KG1 (cell line): ENCODE measurements around the gene GRK3.
"Not testable (repeated sequence)": the region's sequence is repeated elsewhere in the genome, so short reads cannot be mapped to it uniquely, and the experiment has no call there.

Source experiments
- DNase-seq: peaks from one replicate; lab custom pipeline; 2025; lab: John Stamatoyannopoulos, UW

The GRK3 gene

GRCh38 chr22:25551396-25551795 is 13.1 kb upstream of the GRK3 start:
- no peak for DNase-seq

GRCh38 chr22:25552405-25552804 is 12.1 kb upstream of the GRK3 start:
- not testable (repeated sequence) for DNase-seq

- DNase-seq, result no peak
Observed at GRCh38 chr22:25553131-25553530, 11.3 kb upstream of the GRK3 start.

GRCh38 chr22:25554238-25554671 is 10.2 kb upstream of the GRK3 start:
- no peak for DNase-seq

DNA sequence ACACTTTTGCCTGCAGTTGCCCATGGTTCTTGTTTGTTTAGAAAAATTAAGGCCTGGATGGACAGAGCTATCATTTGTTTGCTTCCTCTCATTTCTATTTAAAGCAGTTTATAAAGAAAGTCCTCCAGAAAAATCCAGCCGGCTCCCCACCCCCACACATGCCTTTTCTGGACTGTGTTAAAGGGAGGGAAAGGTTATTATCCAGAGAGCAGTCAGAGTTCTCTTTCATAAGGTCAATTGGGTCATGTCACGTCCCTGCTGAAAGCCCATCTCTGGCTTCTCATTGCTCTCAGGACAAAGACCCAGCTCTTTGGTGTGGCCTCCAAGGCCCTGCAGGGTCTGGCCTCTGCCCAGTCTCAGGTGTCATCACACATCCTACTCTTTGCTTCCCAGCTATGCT is 9.8 kb upstream of the GRK3 start:
- DNase-seq, result no peak

GRCh38 chr22:25555586-25555985 is 8.9 kb upstream of the GRK3 start:
- no peak for DNase-seq

GRCh38 chr22:25557218-25557617 is 7.3 kb upstream of the GRK3 start:
- DNase-seq, result no peak

DNA sequence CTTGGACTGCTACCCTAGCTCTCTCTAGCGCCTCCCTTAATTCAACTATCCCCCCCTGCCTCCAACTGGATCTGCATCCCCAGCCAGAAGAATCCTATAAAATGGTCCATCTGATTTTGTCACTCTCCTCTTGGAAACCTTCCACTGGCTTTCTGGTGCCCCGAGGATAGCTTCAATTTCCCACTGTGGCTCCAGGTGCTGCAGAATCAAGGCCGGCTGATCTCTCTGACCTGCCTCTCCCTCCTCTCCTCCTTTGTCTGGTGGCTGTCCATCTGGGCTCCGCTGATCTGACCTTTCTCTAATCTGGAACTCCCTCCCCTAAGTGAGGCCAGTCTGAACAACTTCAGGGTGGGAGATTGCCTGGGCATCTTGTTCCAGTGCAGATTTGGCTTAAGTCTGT is 6.1 kb upstream of the GRK3 start:
- DNase-seq, result no peak

DNA sequence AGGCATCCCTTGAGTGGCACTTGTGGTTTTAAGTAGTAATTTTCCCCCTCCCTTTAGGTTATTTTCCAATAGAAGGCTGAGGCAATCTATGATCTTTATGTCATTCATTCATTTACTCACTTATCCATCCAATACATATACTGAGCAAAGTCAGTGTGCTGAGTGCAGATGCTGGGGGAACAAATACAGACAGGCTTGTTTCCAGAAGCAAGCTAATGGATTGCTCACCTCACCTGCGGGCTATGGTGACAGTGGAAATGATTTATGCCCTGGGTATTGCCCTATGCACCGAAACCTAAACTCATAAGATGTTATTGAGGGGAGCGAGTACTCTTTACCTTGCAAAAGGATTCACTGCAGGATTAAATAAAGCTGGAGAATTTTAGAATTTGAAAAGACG is 4.6 kb upstream of the GRK3 start:
- not testable (repeated sequence) for DNase-seq

DNA sequence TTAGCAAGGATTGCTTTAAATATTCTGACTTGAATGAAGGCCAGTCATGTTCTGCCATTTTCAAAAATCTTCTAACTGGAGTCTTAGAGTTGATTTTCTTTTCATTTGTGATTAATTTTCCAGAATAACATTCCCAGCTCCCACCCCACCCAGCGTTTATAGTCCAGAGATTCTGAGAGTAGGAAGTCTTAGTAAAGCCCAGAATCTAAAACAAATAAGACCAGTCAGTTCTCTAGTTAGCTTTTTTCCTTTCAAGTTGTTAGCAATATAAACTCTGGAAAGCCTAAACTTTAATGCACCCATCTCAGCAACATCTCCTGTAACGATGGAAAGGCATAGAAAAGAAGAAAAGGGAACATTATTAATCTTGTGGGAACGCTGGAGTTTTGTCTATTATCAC is 3.3 kb upstream of the GRK3 start:
- not testable (repeated sequence) for DNase-seq

GRCh38 chr22:25561927-25562326 is 2.5 kb upstream of the GRK3 start:
- not testable (repeated sequence) for DNase-seq

DNA sequence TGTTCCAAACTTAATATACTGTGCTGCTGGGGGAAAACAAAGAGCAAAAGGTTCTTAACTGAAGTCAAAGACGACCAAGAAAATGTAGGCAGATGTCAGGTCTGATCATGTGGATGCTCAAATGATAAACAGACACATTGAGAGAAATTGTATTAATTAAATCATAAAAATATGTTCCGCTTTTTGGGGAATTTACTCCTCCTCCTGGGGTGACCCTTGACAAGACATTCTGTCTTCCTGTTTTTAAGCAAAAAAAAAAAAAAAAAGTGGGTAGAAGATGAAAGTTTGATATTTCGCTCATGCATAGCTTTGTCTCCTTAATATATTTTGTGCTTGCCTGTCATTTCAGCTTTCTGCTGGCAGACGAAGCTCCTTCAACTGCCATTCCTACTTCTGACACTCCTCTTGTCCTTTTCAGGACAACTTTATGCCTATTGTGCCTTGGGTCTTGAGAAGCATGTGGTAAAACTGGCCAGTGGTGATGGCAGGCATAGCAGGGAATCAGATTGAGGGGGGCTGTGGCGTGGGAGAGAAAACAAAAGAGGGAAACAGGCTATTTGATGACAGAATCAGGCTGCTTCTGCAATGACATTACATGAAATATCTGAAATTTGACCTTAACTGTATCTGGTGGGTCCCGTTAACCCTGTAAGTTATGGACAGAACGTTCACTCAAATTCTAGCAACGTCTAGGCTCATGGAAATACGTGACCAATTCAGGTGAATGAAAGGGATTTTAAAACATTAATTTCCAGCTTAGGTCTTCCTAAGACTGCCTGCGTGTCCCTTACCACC is 1.3 kb upstream of the GRK3 start:
- DNase-seq, result not testable (repeated sequence)

DNA sequence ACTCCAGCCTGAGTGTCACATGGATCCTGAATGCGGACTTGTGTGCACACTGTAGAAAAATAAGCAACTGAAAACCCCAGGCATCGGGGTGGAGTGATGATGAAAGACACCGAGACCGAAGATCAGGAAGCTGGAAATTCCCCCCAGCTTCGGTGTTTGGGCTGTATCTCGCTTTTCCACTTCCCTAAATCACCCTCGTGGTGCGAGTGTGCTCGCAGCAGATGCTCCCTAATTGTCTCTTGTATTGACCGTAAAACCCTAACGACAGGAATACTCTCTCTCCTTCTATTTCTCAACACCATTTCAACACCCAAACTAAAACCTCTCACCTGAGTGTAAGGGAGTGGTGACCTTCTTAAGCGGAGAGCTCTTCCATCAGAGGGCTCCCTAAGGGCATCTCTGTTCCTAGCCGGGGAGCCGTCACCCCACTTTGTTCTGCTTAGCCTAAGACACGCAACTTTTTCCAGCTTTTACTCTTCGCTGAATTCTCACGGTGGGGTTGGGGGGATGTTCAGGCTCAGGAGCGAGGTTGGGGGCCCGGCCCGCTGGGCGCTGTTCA is 635 bp upstream of the GRK3 start:
- DNase-seq, result no peak

GRCh38 chr22:25564979-25565677 is 653 bp downstream of the GRK3 start:
- no peak for DNase-seq

- DNase-seq, result no peak
Observed at GRCh38 chr22:25566186-25566897, 1.9 kb downstream of the GRK3 start.

- DNase-seq, result peak; percentile 50
Observed at GRCh38 chr22:25566898-25567235, 2.4 kb downstream of the GRK3 start.

- no peak for DNase-seq
Observed at GRCh38 chr22:25567251-25567675, 2.8 kb downstream of the GRK3 start.

DNA sequence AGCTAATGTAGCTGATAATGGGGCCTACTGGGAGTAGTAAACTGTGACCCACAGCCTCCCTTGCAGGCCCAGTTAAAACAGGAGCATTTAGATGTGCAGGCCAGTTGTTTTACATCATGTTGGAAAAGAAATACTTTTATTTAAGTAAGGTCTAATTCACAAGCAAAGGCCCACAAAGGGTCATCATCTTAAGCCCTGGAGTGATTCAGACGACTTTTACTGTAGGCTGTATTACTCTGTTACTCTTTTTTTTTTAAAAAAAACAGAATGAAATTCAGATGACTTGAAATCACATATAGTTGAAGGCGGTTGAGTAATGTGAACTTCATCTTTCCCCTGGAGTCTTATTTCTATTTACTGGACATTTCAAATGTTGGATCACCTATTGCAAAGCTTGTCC is 3.6 kb downstream of the GRK3 start:
- DNase-seq, result not testable (repeated sequence)

GRCh38 chr22:25569361-25569760 is 4.9 kb downstream of the GRK3 start:
- DNase-seq, result no peak

- DNase-seq, result no peak
Observed at GRCh38 chr22:25569983-25570382, 5.5 kb downstream of the GRK3 start.

- no peak for DNase-seq
Observed at GRCh38 chr22:25570486-25570885, 6.0 kb downstream of the GRK3 start.

GRCh38 chr22:25571969-25572707 is 7.7 kb downstream of the GRK3 start:
- not testable (repeated sequence) for DNase-seq
